Esophagus muscularis mucosa (tissue), 3 donors: ENCODE results near the gene POC1A.

Experiments
- POLR2A ChIP-seq: fragments of 450-650 bp; IDR thresholded peaks from one replicate; pipeline ENCODE4 v1.6.1; 2017; ENCODE audit warnings: antibody characterized with exemption, moderate library complexity, mild to moderate bottlenecking, low read depth
- POLR2AphosphoS5 ChIP-seq, 2 donors: sonication (generic); formaldehyde crosslinking; IDR thresholded peaks; one replicate each; pipeline ENCODE4 v1.6.1; 2017; ENCODE audit warnings: antibody characterized with exemption in 2 of 2
- TF ChIP-seq, protein P1 (sequence below), 3 experiments: fragments of 200-600 bp in 2 of 3; fragments of 450-650 bp in 1 of 3; sonication (generic) in 2 of 3; IDR thresholded peaks; one replicate each; pipeline ENCODE4 v1.5.1; 2017 to 2019; ENCODE audit warnings: antibody characterized with exemption in 3 of 3, mild to moderate bottlenecking in 2 of 3, moderate library complexity in 1 of 3

DNA sequence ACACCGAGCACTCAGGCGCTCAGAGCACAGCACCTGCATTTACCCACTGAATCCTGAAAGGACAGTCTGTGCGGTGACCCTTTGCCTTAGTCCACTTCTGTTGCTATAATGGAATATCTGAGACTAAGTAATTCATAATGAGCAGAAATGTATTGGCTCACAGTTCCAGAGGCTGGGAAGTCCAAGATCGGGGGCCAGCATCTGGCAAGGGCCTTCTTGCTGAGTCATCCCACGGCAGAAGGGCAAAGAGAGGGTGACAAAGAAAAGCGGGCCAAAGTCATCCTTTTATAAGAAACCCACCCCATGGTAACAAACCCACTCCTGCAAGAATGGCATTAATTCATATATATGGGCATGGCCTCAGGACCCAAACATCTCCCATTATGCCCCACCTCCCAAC lies 27.7 kb downstream of the POC1A start:
- TF ChIP-seq POLR2A (no peak), POLR2AphosphoS5 (IDR thresholded peaks at IDR 0.05) (no peak)
- TF ChIP-seq, protein P1, sequence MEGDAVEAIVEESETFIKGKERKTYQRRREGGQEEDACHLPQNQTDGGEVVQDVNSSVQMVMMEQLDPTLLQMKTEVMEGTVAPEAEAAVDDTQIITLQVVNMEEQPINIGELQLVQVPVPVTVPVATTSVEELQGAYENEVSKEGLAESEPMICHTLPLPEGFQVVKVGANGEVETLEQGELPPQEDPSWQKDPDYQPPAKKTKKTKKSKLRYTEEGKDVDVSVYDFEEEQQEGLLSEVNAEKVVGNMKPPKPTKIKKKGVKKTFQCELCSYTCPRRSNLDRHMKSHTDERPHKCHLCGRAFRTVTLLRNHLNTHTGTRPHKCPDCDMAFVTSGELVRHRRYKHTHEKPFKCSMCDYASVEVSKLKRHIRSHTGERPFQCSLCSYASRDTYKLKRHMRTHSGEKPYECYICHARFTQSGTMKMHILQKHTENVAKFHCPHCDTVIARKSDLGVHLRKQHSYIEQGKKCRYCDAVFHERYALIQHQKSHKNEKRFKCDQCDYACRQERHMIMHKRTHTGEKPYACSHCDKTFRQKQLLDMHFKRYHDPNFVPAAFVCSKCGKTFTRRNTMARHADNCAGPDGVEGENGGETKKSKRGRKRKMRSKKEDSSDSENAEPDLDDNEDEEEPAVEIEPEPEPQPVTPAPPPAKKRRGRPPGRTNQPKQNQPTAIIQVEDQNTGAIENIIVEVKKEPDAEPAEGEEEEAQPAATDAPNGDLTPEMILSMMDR (IDR thresholded peaks at IDR 0.05) = no peak
